HepG2 (cell line): Measurements from ENCODE around the gene RAB40C. TPM values are rescaled to one million over a fixed set of nuclear protein-coding genes. Genes with fewer than 3 reads are reported as not detected.

Experiments used
- ATF5 ChIP-seq: sonication (generic); formaldehyde crosslinking; IDR thresholded peaks from 2 replicates; pipeline ENCODE4 v1.4.0; 2020; ENCODE audit warnings: mild to moderate bottlenecking, low read depth, missing genetic modification reagents
- CBX5 ChIP-seq: sonication (generic); formaldehyde crosslinking; IDR thresholded peaks from 2 replicates; pipeline ENCODE4 v1.4.0; 2020; ENCODE audit warnings: missing genetic modification reagents, borderline replicate concordance
- CSRNP1 ChIP-seq: sonication (generic); formaldehyde crosslinking; IDR thresholded peaks from 2 replicates; pipeline ENCODE4 v1.8.1; 2023; ENCODE audit warnings: mild to moderate bottlenecking, missing genetic modification reagents
- DRAP1 ChIP-seq: IDR thresholded peaks from 2 replicates; pipeline ENCODE4 v1.6.1; 2016; ENCODE audit warnings: missing genetic modification reagents, missing compliant biosample characterization
- GLMP ChIP-seq: sonication (generic); formaldehyde crosslinking; IDR thresholded peaks from 2 replicates; pipeline ENCODE4 v1.9.0; 2021; ENCODE audit warnings: missing genetic modification reagents, mild to moderate bottlenecking, borderline replicate concordance
- GMEB1 ChIP-seq: sonication (generic); formaldehyde crosslinking; IDR thresholded peaks from 2 replicates; pipeline ENCODE4 v1.5.1; 2020; ENCODE audit warnings: missing genetic modification reagents, mild to moderate bottlenecking, borderline replicate concordance
- IRF9 ChIP-seq: sonication (generic); formaldehyde crosslinking; IDR thresholded peaks from 2 replicates; pipeline ENCODE4 v1.8.0; 2022; ENCODE audit warnings: missing genetic modification reagents, mild to moderate bottlenecking, borderline replicate concordance
- IRX3 ChIP-seq: sonication (generic); formaldehyde crosslinking; IDR thresholded peaks from 2 replicates; pipeline ENCODE4 v1.8.1; 2023; ENCODE audit warnings: mild to moderate bottlenecking, low read depth, missing genetic modification reagents, borderline replicate concordance
- LBX2 ChIP-seq: sonication (generic); formaldehyde crosslinking; IDR thresholded peaks from 2 replicates; pipeline ENCODE4 v1.5.0; 2020; ENCODE audit warnings: missing genetic modification reagents, mild to moderate bottlenecking, borderline replicate concordance
- NKX3-1 ChIP-seq: sonication (generic); formaldehyde crosslinking; IDR thresholded peaks from 2 replicates; pipeline ENCODE4 v1.5.0; 2020; ENCODE audit warnings: missing genetic modification reagents
- NR2F6 ChIP-seq, 2 experiments: IDR thresholded peaks; 2 replicates each; pipeline ENCODE4 v1.6.1; 2016; ENCODE audit warnings: antibody characterized with exemption in 1 of 2, mild to moderate bottlenecking in 1 of 2
- PAWR ChIP-seq: sonication (generic); formaldehyde crosslinking; IDR thresholded peaks from 2 replicates; pipeline ENCODE4 v1.4.0; 2020; ENCODE audit warnings: missing genetic modification reagents, mild to moderate bottlenecking, borderline replicate concordance
- PPARG ChIP-seq: conservative IDR thresholded peaks from 2 replicates; pipeline ENCODE4 v1.6.1; 2016; ENCODE audit warnings: missing biosample characterization, missing genetic modification reagents
- SRSF9 ChIP-seq: fragments of 200-400 bp; formaldehyde crosslinking; IDR thresholded peaks from 2 replicates; pipeline ENCODE4 v1.6.1; 2018; ENCODE audit warnings: borderline replicate concordance, mild to moderate bottlenecking, low read depth, low read length; ENCODE audit not compliant: insufficient read depth, poor library complexity, severe bottlenecking
- SSRP1 ChIP-seq: IDR thresholded peaks from 2 replicates; pipeline ENCODE4 v1.6.1; 2016; ENCODE audit warnings: control low read depth
- YEATS2 ChIP-seq: sonication (generic); formaldehyde crosslinking; IDR thresholded peaks from 2 replicates; pipeline ENCODE4 v1.4.0; 2020; ENCODE audit warnings: missing genetic modification reagents, borderline replicate concordance
- ZMYM4 ChIP-seq: sonication (generic); formaldehyde crosslinking; IDR thresholded peaks from 2 replicates; pipeline ENCODE4 v1.8.1; 2023; ENCODE audit warnings: mild to moderate bottlenecking, missing genetic modification reagents
- ZNF3 ChIP-seq: IDR thresholded peaks from 2 replicates; pipeline ENCODE4 v1.7.0; 2017; ENCODE audit warnings: inconsistent platforms
- ZNF414 ChIP-seq: sonication (generic); formaldehyde crosslinking; IDR thresholded peaks from 2 replicates; pipeline ENCODE4 v1.5.0; 2020; ENCODE audit warnings: missing genetic modification reagents
- ZNF432 ChIP-seq: sonication (generic); formaldehyde crosslinking; IDR thresholded peaks from 2 replicates; pipeline ENCODE4 v1.5.0; 2020; ENCODE audit warnings: missing genetic modification reagents, mild to moderate bottlenecking, borderline replicate concordance
- polyA plus RNA-seq, 8 experiments: library from polyadenylated mRNA; depleted of rRNA in 3 of 8; stranded (reverse) in 7 of 8; unstranded in 1 of 8; fragments of >200 nt; fragmentation: Illumina TruSeq in 4 of 8; extraction: Trizol in 4 of 8; gene quantifications; 2 replicates each; pipeline versions ENCODE4 v1.2.1 to v1.2.3, GENCODE V29; 2011 to 2016; ENCODE audit warnings: low read depth in 4 of 8, missing spikeins in 1 of 8, mixed read lengths in 1 of 8; ENCODE audit not compliant: insufficient read depth in 1 of 8
- total RNA-seq, 5 experiments: library from RNA; depleted of rRNA; stranded (reverse); fragments of >200 nt; fragmentation: Illumina TruSeq; extraction: Trizol; gene quantifications; 2 replicates each; pipeline ENCODE4 v1.2.3, GENCODE V29; 2016; ENCODE audit warnings: low read depth in 1 of 5

The RAB40C gene
- total and polyA plus RNA-seq, 2 of the 13 experiments (the other 11 are each of a cell fraction or from before 2014, with no cell fraction given): 7.7 to 11.5 TPM

GRCh38 chr16:648071-648780, 58.4 kb downstream of the RAB40C start (continued):
- TF ChIP-seq IRF9 (CRISPR knock-in tag): no peak
- peak; percentile 95 for TF ChIP-seq SSRP1 (CRISPR knock-in tag)
- no peak for TF ChIP-seq SRSF9
- TF ChIP-seq ZNF3: no peak
- peak; percentile 35; the same call in 1 of the 2 replicates for TF ChIP-seq GMEB1 (CRISPR knock-in tag)
- 0 out of 2 replicates have a peak, but pooled peaks have one; percentile 39 for TF ChIP-seq ZMYM4 (CRISPR knock-in tag)
- TF ChIP-seq DRAP1 (CRISPR knock-in tag): 0 out of 2 replicates have a peak, but pooled peaks have one; percentile 35
- TF ChIP-seq ZNF414 (CRISPR knock-in tag): 0 out of 2 replicates have a peak, but pooled peaks have one; percentile 10
- TF ChIP-seq IRX3 (CRISPR knock-in tag): 0 out of 2 replicates have a peak, but pooled peaks have one; percentile 52
- TF ChIP-seq ATF5 (CRISPR knock-in tag): 0 out of 2 replicates have a peak, but pooled peaks have one; percentile 15
- TF ChIP-seq CSRNP1 (CRISPR knock-in tag): no peak
- TF ChIP-seq NR2F6 (IDR thresholded peaks at IDR 0.05): no peak; the same call in 1 of the 2 replicates
- TF ChIP-seq NR2F6 (CRISPR knock-in tag; IDR thresholded peaks at IDR 0.05): peak; percentile 60; the same call in 1 of the 2 replicates
- no peak; the same call in 1 of the 2 replicates for TF ChIP-seq CBX5 (CRISPR knock-in tag)
- TF ChIP-seq GLMP (CRISPR knock-in tag): no peak
- no peak for TF ChIP-seq ZNF432 (CRISPR knock-in tag)
- TF ChIP-seq NKX3-1: no peak; the same call in 1 of the 2 replicates
- no peak for TF ChIP-seq LBX2 (CRISPR knock-in tag)
- peak; percentile 61; the same call in 1 of the 2 replicates for TF ChIP-seq PPARG (CRISPR knock-in tag)
- TF ChIP-seq YEATS2: no peak
- no peak for TF ChIP-seq PAWR
